ENCODE data around the gene TAF1B.

DNA sequence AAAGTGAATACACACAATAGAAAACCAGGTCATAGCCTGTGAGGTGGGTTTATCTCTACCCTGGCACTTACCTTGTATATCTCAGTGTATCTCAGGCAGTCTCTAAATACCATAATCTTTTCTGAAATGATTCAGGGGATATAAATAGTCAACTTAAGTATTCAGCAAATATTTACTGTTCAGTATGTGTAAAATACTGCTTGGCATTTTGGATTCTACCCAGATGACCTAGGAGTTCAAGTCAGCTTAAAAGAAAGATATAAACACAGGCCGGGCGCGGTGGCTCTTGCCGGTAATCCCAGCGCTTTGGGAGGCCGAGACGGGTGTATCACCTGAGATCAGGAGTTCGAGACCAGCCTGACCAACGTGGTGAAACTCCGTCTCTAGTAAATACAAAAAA lies 132.1 kb downstream of the TAF1B start:
- TF ChIP-seq EZH2 (IDR thresholded peaks at IDR 0.05; ENCODE audit: borderline replicate concordance, low read depth, low read length, severe bottlenecking) (no peak), POLR2A (IDR thresholded peaks at IDR 0.05; ENCODE audit: low read depth, low read length) (no peak), MYC (IDR thresholded peaks at IDR 0.05; ENCODE audit: low read depth, low read length) (no peak), POLR2AphosphoS5 (IDR thresholded peaks at IDR 0.05; ENCODE audit: insufficient read depth, low read depth, low read length) (no peak), GATA2 (IDR thresholded peaks at IDR 0.05; ENCODE audit: insufficient read depth, insufficient read length, low read depth, low read length) (no peak), FOS (IDR thresholded peaks at IDR 0.05; ENCODE audit: borderline replicate concordance, insufficient read depth, low read length) (no peak), JUN (IDR thresholded peaks at IDR 0.05; ENCODE audit: borderline replicate concordance, insufficient read depth, insufficient read length, low read depth) (no peak)
- TF ChIP-seq, protein P1, sequence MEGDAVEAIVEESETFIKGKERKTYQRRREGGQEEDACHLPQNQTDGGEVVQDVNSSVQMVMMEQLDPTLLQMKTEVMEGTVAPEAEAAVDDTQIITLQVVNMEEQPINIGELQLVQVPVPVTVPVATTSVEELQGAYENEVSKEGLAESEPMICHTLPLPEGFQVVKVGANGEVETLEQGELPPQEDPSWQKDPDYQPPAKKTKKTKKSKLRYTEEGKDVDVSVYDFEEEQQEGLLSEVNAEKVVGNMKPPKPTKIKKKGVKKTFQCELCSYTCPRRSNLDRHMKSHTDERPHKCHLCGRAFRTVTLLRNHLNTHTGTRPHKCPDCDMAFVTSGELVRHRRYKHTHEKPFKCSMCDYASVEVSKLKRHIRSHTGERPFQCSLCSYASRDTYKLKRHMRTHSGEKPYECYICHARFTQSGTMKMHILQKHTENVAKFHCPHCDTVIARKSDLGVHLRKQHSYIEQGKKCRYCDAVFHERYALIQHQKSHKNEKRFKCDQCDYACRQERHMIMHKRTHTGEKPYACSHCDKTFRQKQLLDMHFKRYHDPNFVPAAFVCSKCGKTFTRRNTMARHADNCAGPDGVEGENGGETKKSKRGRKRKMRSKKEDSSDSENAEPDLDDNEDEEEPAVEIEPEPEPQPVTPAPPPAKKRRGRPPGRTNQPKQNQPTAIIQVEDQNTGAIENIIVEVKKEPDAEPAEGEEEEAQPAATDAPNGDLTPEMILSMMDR (IDR thresholded peaks at IDR 0.05; ENCODE audit: extremely low read depth in 1 of 2, insufficient read depth in 1 of 2, low read depth in 1 of 2, low read length in 2 of 2), result no peak
- TF ChIP-seq, protein P2, sequence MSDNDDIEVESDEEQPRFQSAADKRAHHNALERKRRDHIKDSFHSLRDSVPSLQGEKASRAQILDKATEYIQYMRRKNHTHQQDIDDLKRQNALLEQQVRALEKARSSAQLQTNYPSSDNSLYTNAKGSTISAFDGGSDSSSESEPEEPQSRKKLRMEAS (IDR thresholded peaks at IDR 0.05; ENCODE audit: insufficient read depth, insufficient read length), result no peak

Data from endothelial cell of umbilical vein (primary cell).